Thyroid gland (tissue), 4 donors: ENCODE data around the gene USP33.

Experiments
- POLR2A ChIP-seq, 2 donors: fragments of 450-650 bp; IDR thresholded peaks; one replicate each; pipeline ENCODE4 v1.6.1; 2017; ENCODE audit warnings: antibody characterized with exemption in 2 of 2, mild to moderate bottlenecking in 2 of 2, moderate library complexity in 1 of 2
- TF ChIP-seq, protein P1 (sequence below), 6 experiments: fragments of 200-600 bp in 3 of 6; fragments of 450-650 bp in 3 of 6; sonication (generic) in 3 of 6; IDR thresholded peaks; one replicate each; pipeline ENCODE4 v1.5.1; 2016 to 2019; ENCODE audit warnings: antibody characterized with exemption in 6 of 6, mild to moderate bottlenecking in 2 of 6, inconsistent platforms in 1 of 6, moderate library complexity in 1 of 6

DNA sequence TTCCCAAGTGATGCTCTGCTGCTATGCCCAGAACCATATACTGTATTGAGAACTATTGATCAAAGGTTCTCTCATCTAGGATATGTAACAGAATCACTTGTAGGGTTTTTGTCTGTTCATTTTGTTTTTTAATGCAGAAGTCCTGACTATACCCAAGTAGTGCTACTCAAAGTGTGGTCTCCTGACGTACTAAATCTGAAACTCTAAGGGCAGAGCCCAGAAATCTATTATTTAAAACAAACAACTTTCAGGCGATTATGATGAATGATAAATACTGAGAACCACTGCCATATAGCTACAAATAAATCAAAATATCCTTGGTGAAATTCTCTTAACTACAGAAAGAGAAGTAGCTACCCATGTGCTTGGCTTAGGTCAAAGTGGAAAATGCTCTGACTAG, 87.3 kb downstream of the USP33 start:
- TF ChIP-seq, protein P1, sequence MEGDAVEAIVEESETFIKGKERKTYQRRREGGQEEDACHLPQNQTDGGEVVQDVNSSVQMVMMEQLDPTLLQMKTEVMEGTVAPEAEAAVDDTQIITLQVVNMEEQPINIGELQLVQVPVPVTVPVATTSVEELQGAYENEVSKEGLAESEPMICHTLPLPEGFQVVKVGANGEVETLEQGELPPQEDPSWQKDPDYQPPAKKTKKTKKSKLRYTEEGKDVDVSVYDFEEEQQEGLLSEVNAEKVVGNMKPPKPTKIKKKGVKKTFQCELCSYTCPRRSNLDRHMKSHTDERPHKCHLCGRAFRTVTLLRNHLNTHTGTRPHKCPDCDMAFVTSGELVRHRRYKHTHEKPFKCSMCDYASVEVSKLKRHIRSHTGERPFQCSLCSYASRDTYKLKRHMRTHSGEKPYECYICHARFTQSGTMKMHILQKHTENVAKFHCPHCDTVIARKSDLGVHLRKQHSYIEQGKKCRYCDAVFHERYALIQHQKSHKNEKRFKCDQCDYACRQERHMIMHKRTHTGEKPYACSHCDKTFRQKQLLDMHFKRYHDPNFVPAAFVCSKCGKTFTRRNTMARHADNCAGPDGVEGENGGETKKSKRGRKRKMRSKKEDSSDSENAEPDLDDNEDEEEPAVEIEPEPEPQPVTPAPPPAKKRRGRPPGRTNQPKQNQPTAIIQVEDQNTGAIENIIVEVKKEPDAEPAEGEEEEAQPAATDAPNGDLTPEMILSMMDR (IDR thresholded peaks at IDR 0.05): no peak
- TF ChIP-seq POLR2A (IDR thresholded peaks at IDR 0.05): no peak
